Activated B cell treated with CpG ODN at 0.5 μM for 24 hours (primary cell): ENCODE data around the gene LPP. TPM values are rescaled to one million over a fixed set of nuclear protein-coding genes. Genes with fewer than 3 reads are reported as not detected.

Source experiments
- ATAC-seq: fragments of 200-7000 bp; cut with Tn5 transposase; one replicate; pipeline ENCODE4 v1.10.0; 2021; ENCODE audit warnings: low read depth, mild to moderate bottlenecking, moderate library complexity
- CTCF ChIA-PET: fragments of 350-600 bp; sonication (Branson Sonifier 250); formaldehyde crosslinking; loops from one replicate; lab custom pipeline; 2021; ENCODE audit warnings: antibody characterized with exemption; lab: Charles Lee
- POLR2A ChIA-PET: fragments of 350-600 bp; sonication (Branson Sonifier 250); formaldehyde crosslinking; loops from one replicate; lab custom pipeline; 2021; ENCODE audit warnings: antibody characterized with exemption; lab: Charles Lee
- DNase-seq: peaks from one replicate; pipeline ENCODE4 v3.0.0; 2022
- H3K27ac Mint-ChIP-seq: one replicate; pipeline ENCODE4 v1.8.0; 2020; ENCODE audit warnings: mixed read lengths
- H3K27me3 Mint-ChIP-seq: one replicate; pipeline ENCODE4 v1.8.0; 2021; ENCODE audit warnings: mixed read lengths
- H3K36me3 Mint-ChIP-seq: one replicate; pipeline ENCODE4 v1.8.0; 2021; ENCODE audit warnings: low read depth, mixed read lengths
- H3K4me1 Mint-ChIP-seq: one replicate; pipeline ENCODE4 v1.8.0; 2021; ENCODE audit warnings: mixed read lengths
- H3K4me3 Mint-ChIP-seq: one replicate; pipeline ENCODE4 v1.8.0; 2020; ENCODE audit warnings: mild to moderate bottlenecking, mixed read lengths
- H3K9me3 Mint-ChIP-seq: one replicate; pipeline ENCODE4 v1.8.0; 2020; ENCODE audit warnings: mixed read lengths
- intact Hi-C: fragments of 100-400 bp; cut with micrococcal nuclease; formaldehyde crosslinking; loops from one replicate; pipeline ENCODE4 v1.15.1; 2024
- total RNA-seq: library from RNA; stranded (reverse); gene quantifications from 2 replicates; pipeline ENCODE4 v1.2.3, GENCODE V29; 2022
- TF ChIP-seq, protein P1 (sequence below): fragments of 200-600 bp; IDR thresholded peaks from one replicate; pipeline ENCODE4 v1.8.0; 2022; ENCODE audit warnings: antibody characterized with exemption, mild to moderate bottlenecking

LPP gene
- total RNA-seq, 1 donor from 2014 or later, result 60.1 TPM

GRCh38 chr3:188680189-188680588, 526.2 kb downstream of the LPP start:
- intact Hi-C loops, result no loop called here

GRCh38 chr3:188680605-188681004, 526.6 kb downstream of the LPP start:
- Mint-ChIP-seq H3K9me3 (no peaks in the 10 kb centered on the region), H3K27ac (no peak overlapping the region), H3K4me3 (no peak overlapping the region), H3K36me3 (no peaks in the 10 kb centered on the region), H3K4me1 (peaks cover 46% of the 10 kb centered on the region), H3K27me3 (no peaks in the 10 kb centered on the region)
- POLR2A ChIA-PET, result interaction anchor here (0.6 to 1.5 kb wide), 3 partner anchors 36 to 937 kb away, joined by 5 to 8 read pairs (median 5); no protein-coding TSS in a partner anchor
- CTCF ChIA-PET, result interaction anchor here (1.8 kb wide), 1 partner anchor 68 kb away, joined by 4 read pairs; no protein-coding TSS in a partner anchor
- DNase-seq (no peak), ATAC-seq (no peak)
- TF ChIP-seq, protein P1, sequence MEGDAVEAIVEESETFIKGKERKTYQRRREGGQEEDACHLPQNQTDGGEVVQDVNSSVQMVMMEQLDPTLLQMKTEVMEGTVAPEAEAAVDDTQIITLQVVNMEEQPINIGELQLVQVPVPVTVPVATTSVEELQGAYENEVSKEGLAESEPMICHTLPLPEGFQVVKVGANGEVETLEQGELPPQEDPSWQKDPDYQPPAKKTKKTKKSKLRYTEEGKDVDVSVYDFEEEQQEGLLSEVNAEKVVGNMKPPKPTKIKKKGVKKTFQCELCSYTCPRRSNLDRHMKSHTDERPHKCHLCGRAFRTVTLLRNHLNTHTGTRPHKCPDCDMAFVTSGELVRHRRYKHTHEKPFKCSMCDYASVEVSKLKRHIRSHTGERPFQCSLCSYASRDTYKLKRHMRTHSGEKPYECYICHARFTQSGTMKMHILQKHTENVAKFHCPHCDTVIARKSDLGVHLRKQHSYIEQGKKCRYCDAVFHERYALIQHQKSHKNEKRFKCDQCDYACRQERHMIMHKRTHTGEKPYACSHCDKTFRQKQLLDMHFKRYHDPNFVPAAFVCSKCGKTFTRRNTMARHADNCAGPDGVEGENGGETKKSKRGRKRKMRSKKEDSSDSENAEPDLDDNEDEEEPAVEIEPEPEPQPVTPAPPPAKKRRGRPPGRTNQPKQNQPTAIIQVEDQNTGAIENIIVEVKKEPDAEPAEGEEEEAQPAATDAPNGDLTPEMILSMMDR, result no peak
- intact Hi-C loops, result no loop called here

More at GRCh38 chr3:188680189-188680588, 526.2 kb downstream of the LPP start:
- Mint-ChIP-seq H3K36me3 (no peaks in the 10 kb centered on the region), H3K27me3 (no peaks in the 10 kb centered on the region), H3K4me3 (no peak overlapping the region), H3K27ac (peak overlapping the region; percentile 61), H3K4me1 (peaks cover 43% of the 10 kb centered on the region), H3K9me3 (no peaks in the 10 kb centered on the region)
- ChIA-PET CTCF (interaction anchor here (1.8 kb wide), 1 partner anchor 69 kb away, joined by 4 read pairs; no protein-coding TSS in a partner anchor), POLR2A (interaction anchor here (0.6 to 1.5 kb wide), 2 partner anchors 59 to 936 kb away, joined by 5 read pairs; no protein-coding TSS in a partner anchor)
- TF ChIP-seq, protein P1, result no peak
- no peak for DNase-seq
- ATAC-seq, result no peak

- POLR2A ChIA-PET, result interaction anchor here (1.1 kb wide), 1 partner anchor 70 kb away, joined by 3 read pairs; no protein-coding TSS in a partner anchor
- Mint-ChIP-seq H3K4me3 (no peak overlapping the region), H3K27me3 (no peaks in the 10 kb centered on the region), H3K9me3 (no peaks in the 10 kb centered on the region), H3K27ac (no peak overlapping the region), H3K36me3 (no peaks in the 10 kb centered on the region), H3K4me1 (peaks cover 58% of the 10 kb centered on the region)
- intact Hi-C loops, result loop anchor here (2.0 kb wide), 1 partner anchor 14 kb away; no protein-coding TSS in a partner anchor
- CTCF ChIA-PET, result interaction anchor here (1.5 kb wide), 1 partner anchor 942 kb away, joined by 5 read pairs; no protein-coding TSS in a partner anchor
- TF ChIP-seq, protein P1, result no peak
- DNase-seq (no peak), ATAC-seq (no peak)
Measured at GRCh38 chr3:188682316-188682715, 528.4 kb downstream of the LPP start.

GRCh38 chr3:188683032-188683521, 529.1 kb downstream of the LPP start:
- intact Hi-C loops, result loop anchor here (2.0 kb wide), 1 partner anchor 14 kb away; no protein-coding TSS in a partner anchor
- POLR2A ChIA-PET, result interaction anchor here (0.7 to 1.1 kb wide), 2 partner anchors 70 to 671 kb away, joined by 3 read pairs; no protein-coding TSS in a partner anchor
- Mint-ChIP-seq H3K9me3 (no peaks in the 10 kb centered on the region), H3K4me1 (peaks cover 64% of the 10 kb centered on the region), H3K4me3 (no peak overlapping the region), H3K27ac (peak overlapping the region; percentile 62), H3K27me3 (no peaks in the 10 kb centered on the region), H3K36me3 (no peaks in the 10 kb centered on the region)
- ATAC-seq, result peak; percentile 25
- CTCF ChIA-PET, result interaction anchor here (1.5 kb wide), 1 partner anchor 943 kb away, joined by 5 read pairs; no protein-coding TSS in a partner anchor
- TF ChIP-seq, protein P1, result no peak
- DNase-seq, result no peak

GRCh38 chr3:188684276-188684675, 530.3 kb downstream of the LPP start:
- H3K9me3 Mint-ChIP-seq, result no peaks in the 10 kb centered on the region
- peaks cover 62% of the 10 kb centered on the region for H3K4me1 Mint-ChIP-seq
- ATAC-seq (no peak), DNase-seq (no peak)
- intact Hi-C loops, result no loop called here
- CTCF ChIA-PET, result no interaction called here
- TF ChIP-seq, protein P1, result no peak
- no peaks in the 10 kb centered on the region for H3K36me3 Mint-ChIP-seq
- no peaks in the 10 kb centered on the region for H3K27me3 Mint-ChIP-seq
- no peak overlapping the region for H3K27ac Mint-ChIP-seq
- POLR2A ChIA-PET, result interaction anchor here (0.6 kb wide), 1 partner anchor 547 kb away, joined by 3 read pairs; no protein-coding TSS in a partner anchor
- no peak overlapping the region for H3K4me3 Mint-ChIP-seq
